Hematopoietic multipotent progenitor cell treated with erythropoietin and hydrocortisone succinate and interleukin-3 and kit ligand, for 6 days (in vitro differentiated cells): ENCODE measurements around the gene SCIN.
A peak's percentile ranks its signal among the peaks of the same experiment; 100 is the strongest.
"Not testable (repeated sequence)": the region's sequence is repeated elsewhere in the genome, so short reads cannot be mapped to it uniquely, and the experiment has no call there.

ENCODE experiments used
- DNase-seq: peaks from one replicate; pipeline ENCODE4 v3.0.0-alpha.2; 2015

The SCIN gene

DNA sequence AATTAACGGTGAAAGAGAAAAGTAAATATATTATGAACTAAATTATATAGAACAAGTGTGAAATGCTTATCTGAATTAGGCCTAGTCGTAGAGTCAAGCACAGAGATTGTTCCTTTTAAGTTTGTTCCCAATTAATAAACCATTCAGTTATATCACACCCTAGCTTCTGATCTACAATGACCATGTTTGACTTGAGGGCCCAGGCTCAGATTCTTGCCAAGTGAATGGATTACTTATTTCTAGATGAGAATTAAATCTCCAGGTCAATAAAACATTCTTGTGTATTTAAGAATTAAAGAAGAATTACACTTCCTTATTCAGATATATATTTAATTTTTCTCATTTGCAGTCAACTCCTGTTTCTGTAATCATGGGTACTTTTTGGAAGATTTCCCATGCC is 79.6 kb downstream of the SCIN start:
- no peak for DNase-seq

DNA sequence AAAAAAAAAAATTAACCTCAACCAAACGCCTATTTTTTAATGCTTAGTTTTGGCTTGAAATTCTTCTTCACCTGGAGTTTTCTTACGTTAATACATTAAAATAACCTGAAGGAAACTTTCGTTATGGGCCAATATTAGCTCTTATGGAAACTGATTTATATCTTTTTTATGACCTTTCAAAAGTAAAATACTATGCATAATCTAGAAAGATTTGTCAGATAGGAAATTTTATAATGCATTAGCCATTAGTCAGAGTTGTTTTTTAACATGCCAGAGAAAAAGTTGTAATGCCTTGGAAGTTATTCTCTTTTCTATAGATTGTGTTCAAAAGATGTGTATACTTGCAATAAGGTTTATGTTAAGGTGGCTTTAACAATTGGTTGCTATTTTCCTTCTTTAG is 82.6 kb downstream of the SCIN start:
- DNase-seq: no peak

DNA sequence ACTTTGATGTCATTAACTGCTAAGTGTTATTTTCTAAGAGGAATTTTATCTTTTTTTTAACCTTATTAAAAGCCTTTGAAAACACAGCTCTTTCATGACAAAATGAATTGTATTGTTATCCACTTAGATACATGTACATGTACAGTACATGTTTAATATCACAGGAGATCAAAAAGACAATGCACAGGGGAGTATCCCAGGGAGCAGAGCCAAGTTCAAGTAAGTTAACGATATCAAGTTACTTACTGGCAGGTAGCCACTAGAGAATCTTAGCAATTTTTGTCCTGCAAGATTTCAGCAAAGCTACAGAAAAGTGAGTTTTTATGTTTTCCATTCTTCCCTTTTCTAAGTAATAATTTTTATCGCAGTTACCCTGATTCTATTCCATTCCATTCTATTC is 83.0 kb downstream of the SCIN start:
- no peak for DNase-seq

DNA sequence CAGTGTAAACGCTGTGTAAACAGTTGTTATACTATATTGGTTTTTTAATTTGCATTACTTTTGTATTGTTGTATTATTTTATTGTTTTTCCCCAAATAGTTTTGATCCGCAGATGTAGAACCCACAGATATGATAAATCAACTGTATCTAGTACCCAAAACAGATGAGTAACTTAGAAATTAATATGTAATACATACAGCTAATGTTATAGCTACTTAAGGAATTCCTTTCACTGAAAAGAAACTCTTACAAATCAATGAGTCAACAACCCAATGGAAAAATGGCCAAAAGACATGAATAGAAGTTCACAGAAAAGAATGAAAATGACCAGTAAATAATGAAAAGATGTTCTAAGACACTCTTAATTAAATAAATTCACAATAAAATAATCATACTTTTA is 84.6 kb downstream of the SCIN start:
- DNase-seq: no peak

DNA sequence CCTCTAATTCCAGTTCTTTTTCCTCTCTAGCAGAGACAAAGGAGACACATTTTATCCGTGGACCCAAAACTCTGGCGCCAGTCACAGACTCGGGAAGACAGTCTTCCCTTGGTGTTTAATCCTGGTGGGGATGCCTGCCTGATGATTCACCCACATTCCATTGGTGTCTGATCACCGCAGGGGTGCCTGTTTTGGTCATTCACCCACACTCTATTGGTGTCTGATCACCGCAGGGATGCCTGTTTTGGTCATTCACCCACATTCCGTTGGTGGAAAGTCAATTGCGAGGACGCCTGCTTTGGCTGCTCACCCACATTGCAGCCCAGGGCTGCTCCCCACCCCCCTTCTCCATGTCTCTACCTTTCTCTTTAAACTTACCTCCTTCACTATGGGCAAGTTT is 89.9 kb downstream of the SCIN start:
- not testable (repeated sequence) for DNase-seq

DNA sequence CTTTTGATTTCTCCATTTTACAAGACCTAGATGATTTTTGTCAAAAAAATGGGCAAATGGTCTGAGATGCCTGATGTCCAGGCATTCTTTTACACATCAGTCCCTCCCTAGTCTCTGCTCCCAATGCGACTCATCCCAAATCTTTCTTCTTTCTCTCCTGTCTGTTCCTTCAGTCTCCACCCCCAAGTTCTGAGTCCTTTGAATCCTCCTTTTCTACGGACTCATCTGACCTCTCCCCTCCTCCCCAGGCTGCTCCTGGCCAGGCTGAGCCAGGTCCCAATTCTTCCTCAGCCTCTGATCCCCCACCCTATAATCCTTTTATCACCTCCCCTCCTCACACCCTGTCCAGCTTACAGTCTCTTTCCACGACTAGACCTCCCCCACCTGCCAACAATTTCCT is 90.5 kb downstream of the SCIN start:
- DNase-seq: not testable (repeated sequence)

DNA sequence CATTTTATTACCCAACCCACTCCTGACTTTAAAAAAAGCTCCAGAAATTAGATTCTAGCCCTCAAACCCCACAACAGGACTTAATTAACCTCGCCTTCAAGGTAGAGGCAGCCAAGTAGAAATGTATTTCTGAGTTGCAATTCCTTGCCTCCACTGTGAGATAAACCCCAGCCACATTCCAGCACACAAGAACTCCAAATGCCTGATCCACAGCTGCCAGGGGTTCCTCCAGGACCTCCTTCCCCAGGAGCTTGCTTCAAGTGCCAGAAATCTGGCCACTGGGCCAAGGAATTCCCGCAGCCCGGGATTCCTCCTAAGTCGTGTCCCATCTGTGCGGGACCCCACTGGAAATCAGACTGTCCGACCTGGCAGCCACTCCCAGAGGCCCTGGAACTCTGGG is 91.1 kb downstream of the SCIN start:
- no peak for DNase-seq

DNA sequence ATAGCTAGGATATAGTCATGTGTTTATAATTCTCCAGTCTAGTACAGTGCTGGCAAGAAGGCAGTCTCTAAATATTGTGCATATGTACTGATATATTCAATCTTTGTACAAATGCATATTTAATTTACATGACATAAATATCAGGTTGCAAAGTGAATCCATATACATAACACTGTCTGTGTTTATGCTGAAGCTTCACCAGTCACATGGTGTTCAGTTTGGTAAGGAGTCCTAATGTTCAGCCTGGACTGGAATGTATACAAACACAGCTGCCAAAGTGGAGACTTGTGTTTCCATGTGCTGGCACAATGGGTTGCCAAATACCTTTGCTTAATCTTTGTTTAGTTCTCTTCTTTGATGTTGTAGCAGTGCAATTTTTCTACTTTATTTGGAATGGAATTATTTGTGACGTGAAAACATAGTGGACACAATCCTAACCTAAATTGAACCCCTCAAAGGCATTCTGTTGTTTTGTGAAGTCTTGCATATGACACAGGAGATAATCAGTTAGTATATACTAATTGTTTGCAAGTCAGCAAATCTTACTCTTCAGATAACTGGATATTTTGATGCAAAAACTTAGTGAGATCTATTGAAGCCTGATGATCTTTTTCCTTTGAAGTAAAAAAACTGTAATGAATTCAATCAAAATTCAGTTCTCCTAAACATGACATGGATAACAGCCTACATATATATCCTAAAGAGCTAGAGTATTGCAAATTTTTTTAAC is 99.6 kb downstream of the SCIN start:
- DNase-seq: no peak

DNA sequence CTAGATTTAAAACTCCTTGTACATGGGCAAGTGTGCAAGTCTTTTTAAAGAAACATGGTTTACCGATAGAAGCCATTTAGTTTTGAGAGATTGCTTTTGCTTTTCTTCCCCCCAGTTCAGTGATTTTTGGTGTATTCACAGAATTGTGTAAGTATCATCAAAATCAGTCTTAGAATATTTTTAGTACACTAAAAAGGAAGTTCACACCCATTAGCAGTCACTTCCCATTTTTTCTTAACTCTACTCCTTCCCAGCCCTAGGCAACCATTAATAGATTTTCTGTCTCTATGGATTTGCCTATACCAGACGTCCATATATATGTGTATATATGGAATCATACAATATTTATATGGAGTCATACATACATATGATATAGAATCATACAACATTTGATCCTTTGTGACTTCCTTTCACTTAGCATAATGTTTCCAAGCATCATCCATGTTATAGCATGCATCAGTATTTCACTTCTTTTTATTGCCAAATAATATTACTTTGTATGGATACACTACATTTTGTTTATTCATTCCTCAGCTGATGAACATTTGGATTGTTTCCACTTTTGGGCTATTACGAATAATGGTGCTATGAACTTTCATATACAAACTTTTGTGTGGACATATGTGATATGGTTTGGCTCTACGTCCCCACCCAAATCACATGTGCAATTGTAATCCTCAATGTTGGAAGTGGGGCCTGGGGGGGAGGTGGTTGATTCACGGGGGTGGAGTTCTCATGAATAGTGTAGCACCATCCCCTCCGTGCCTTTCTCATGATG is 100.4 kb downstream of the SCIN start:
- no peak for DNase-seq

DNA sequence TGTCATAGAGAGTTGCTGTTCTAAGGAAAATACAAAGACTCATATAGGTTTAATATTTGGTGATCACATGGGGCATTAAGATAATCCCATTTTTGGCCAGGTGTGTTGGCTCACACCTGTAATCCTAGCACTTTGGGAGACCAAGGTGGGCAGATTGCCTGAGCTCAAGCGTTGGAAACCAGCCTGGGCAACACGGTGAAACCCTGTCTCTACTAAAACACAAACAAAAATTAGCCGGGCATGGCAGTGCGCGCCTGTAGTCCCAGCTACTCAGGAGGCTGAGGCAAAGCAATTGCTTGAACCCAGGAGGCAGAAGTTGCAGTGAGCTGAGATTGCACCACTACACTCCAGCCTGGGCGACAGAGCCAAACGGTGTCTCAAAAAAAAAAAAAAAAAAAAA is 102.9 kb downstream of the SCIN start:
- not testable (repeated sequence) for DNase-seq

DNA sequence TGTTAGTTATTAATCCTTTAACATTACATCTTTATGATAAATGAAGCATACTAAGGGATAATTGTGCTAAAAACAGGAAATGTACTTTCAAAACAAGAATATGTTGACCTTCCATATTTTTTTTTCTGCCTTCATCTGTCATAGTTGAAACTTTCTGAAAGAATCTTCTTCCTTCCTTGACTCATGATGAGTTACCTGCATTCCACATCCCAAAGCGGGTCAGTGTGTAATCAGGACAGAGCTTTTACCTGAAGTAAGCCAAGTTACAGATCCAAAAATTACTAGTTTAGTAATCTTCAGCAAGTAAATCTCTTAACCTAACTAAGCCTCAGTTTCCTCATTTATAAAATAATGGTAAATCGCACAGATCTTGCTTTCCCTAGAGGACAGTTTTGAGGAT is 103.5 kb downstream of the SCIN start:
- DNase-seq: no peak

DNA sequence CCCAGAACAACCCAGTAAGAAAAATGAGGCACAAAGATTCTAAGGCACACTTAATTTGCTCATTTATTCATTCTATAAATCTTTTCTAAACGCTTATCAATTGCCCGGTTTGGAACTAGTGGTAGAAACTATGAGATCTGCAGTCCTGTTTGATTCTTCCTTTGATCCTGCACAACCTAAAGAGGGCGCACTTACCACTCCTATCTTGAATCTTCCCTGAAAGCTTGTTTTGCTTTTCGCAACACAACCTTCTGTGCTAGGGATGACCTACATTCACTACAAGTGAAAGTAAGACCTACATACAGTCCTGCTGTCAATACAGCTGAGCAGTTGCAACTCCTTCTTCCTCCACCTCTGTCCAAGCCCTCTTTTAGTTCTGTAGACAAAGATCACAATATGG is 104.3 kb downstream of the SCIN start:
- peak; percentile 75 for DNase-seq

DNA sequence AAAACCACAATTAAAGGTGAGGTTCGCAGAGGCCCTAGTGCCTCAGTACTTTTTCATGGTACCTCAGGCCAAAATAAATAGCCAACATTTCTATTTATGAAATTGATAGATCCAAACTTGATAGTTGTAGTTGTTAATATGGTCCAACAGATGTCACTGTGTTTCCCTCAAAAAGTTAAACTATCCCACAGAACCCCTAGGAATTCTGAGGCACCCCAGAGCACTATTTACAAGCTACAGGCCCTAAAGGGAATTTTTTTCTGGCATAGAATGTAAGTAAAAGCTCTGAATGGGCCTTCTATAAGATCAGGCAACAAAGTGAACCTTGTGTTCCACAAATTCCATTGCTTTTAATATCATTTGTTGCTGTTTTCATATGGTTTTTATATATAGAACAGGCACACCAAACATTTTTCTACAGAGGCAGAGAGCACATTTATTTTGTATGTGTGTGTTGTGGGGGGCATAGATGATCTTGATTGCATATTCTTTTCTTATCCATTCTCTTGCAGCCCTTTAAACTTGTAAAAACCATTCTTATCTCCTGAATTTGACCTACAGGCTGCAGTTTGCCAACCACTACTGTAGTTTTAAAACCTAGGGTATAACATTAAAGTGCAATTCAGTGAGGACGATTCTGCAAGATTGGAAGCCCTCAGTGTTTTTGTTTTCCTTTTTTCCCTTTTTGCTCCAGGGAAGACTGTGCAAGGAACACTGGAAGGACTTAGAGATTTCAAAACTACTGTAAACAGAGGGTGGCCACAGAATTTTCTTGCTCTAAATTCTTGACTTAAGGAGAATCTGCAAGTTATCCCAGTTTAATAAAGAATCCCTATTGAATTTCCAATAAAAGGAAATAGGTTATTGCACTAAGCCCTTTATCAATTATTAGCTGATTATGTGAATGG is 113.4 kb downstream of the SCIN start:
- DNase-seq: peak; percentile 55

DNA sequence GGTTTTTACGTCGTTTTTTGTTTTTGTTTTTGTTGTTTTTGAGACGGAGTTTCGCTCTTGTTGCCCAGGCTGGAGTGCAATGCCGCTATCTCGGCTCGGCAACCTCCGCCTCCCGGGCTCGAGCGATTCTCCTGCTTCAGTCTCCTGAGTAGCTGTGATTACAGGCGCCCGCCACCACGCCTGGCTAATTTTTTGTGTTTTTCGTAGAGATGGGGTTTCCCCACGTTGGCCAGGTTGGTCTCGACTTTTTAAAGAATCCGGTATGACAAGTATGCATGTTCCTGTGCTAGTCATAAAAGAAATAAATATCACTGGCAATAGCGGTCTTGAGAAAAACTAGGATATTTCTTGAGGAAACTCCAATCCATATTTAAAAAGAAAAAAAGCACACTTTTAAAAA is 114.2 kb downstream of the SCIN start:
- DNase-seq: no peak

DNA sequence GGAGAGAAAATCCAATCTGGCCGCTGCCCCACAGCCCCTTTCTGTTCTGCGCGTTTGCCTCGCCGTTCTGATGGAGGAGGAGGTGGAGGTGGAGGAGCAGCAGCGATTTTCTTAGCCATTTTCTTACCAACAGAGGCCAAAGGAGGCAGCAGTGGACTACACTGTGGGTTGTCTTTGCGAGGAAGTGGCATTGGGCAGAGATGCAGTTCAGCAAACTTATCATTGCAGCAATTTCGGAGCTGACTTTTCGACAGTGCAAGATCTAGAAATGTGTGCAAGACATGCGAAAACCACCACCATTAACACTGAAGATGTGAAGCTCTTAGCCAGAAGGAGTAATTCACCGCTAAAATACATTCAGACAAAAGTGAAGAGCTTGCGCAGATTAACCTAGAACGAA is 115.0 kb downstream of the SCIN start:
- peak; percentile 71 for DNase-seq

DNA sequence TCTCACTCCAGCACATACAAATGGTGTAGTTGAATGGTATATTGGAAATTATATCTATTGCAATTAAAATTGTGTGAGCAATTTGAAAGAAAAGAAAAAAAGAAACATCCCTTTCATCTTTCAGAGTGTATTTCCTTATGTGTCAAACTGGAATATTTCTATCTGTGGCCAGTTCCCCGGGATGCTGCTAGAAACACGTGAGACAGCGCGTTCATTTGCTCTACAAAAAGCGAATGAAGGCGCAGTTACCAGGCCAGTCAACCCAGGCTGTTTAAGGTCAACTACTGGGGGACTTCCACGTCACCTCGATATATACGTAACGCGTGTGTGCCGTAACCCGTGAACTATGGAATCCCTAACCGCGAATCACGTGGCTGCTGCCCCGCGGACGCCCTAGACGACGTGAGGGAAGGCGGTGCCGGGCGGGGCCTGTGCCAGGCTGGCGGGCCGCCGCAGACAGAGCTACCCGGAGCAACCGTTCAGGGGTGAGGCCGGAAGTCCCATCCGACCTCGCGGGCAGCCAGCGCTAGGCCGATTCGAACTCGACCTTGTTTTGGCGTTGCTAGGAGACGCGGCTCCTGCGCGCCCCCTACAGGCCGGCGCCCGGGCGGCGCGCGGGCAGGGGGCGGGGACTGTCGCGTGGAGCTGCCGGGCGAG is 115.8 kb downstream of the SCIN start:
- DNase-seq: peak; percentile 96

DNA sequence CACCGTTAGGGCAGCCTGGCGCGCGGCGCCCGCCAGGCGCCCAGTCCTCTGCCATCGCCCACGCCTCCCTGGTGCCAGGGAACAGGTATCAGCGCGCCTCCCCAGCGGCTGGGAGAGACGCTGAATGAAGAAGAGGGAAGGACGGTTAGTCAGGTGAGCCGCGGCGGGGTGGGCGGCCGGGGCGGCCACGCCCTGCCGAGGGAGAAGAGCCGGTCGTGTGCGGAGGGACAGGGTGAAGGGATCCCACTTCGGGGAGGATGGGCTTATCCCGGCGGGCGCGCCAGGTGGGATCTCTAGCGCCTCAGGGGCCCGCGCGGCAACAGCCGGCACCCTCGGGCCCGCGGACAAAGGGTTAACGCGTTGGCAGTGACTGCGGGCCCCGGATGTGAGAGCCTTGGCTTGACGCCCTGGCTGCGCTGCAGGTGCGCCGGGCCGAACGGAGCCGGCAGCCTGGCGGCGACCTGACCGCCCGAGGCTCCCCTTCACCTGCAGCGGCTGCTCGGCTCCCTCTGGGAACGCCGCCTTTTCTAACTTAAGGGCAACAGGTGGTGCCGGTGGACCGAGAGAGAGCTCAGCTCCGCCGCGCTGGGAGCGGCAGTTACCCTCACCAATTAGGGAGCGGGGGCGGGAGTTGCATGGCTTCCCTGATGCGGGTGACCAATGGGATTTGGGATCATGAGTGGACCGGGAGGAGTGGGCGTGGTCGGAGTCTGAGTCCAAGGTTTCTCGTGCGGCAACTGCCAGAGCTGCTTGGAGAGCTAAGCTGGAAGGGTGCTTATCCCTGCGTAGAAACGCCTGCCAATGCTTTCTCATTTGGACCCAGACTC is 116.6 kb downstream of the SCIN start, which contains the start of gene ARL4A:
TSS of gene ARL4A (plus strand) at position 743 of the 827 bp plus-strand sequence. CDS start 622 bp downstream, outside the sequence.
- peak; percentile 100 for DNase-seq

DNA sequence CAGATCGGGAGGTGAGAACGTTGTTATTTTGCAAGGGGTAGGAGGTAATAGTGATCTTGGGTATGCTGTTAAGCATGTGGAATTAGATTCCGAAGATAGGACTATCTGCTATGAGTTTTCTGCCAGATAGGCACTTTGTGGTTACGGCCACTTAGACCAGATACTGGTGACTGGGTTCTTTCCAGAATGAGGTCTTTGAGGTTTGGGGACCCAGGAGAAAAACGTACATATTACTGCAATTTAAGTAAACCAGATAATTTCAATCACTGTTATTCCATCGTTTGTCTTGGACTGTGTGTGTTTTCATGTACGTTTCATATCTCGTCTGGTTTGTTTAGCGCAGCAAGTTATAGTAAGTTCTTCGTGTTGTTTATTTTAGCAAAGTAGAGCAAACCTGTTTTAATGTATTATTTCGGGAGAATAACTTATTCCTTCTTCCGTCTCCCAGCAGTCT is 117.2 kb downstream of the SCIN start:
- DNase-seq: no peak

DNA sequence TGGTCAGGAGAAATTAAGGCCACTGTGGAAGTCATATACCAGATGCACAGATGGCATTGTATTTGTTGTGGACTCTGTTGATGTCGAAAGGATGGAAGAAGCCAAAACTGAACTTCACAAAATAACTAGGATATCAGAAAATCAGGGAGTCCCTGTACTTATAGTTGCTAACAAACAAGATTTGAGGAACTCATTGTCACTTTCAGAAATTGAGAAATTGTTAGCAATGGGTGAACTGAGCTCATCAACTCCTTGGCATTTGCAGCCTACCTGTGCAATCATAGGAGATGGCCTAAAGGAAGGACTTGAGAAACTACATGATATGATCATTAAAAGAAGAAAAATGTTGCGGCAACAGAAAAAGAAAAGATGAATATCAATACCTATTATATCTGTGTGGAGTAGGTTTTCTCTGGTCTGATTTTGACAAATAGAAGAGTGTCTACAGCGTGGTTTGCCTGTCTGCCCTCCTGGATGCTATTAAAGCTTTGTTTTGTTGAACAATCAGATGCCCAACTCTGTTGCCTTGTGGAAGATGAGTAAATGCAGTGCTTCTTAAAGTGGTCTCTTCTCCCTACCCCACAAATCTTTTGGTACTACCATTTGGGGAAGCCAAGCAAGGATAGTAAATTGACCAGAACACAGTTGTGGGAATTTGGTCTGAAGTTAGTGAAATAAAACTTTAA is 118.1 kb downstream of the SCIN start:
- not testable (repeated sequence) for DNase-seq

DNA sequence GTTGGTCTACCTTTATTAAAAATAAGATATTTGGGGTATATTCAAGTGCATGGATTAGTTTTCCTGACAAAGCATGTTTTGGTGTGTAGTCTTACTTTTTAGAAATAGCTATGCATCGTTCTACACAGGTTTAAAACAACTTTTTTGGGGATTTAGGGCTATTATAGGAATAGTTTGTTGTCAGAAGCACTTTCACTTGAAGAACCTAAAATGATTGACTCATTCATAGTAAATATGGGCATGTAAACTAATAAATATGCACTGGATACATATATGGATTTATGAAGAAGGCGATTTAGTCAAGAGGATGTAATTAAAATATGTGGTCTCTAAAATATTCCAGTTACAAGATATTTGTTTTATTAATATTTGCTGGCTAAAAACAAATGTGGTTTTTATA is 118.9 kb downstream of the SCIN start:
- no peak for DNase-seq
